Activated naive CD8-positive, alpha-beta T cell treated with anti-CD3 and anti-CD28 coated beads, Interleukin-2, amount 10 ng/mL, durations not matched to agents 7 days and 5 days (primary cell): ENCODE results near the gene COPB2. TPM values are rescaled to one million over a fixed set of nuclear protein-coding genes. Genes with fewer than 3 reads are reported as not detected.
A peak's percentile ranks its signal among the peaks of the same experiment; 100 is the strongest.
"Not testable (repeated sequence)": the region's sequence is repeated elsewhere in the genome, so short reads cannot be mapped to it uniquely, and the experiment has no call there.

ENCODE experiments used
- ATAC-seq: fragments of 150-1000 bp; cut with Tn5 transposase; one replicate; pipeline ENCODE4 v1.10.0; 2021; ENCODE audit warnings: low read depth, moderate library complexity
- POLR2A ChIA-PET: fragments of 350-600 bp; sonication (Branson Sonifier 250); formaldehyde crosslinking; loops from one replicate; lab custom pipeline; 2021; ENCODE audit warnings: antibody characterized with exemption; lab: Charles Lee
- DNase-seq: peaks from one replicate; pipeline ENCODE4 v3.0.0; 2021
- H3K27ac Mint-ChIP-seq: one replicate; pipeline ENCODE4 v1.8.0; 2022; ENCODE audit warnings: mild to moderate bottlenecking, mixed read lengths
- H3K27me3 Mint-ChIP-seq: one replicate; pipeline ENCODE4 v1.8.0; 2022; ENCODE audit warnings: mild to moderate bottlenecking, moderate library complexity, mixed read lengths
- H3K36me3 Mint-ChIP-seq: one replicate; pipeline ENCODE4 v1.8.0; 2021; ENCODE audit warnings: mild to moderate bottlenecking, mixed read lengths
- H3K4me1 Mint-ChIP-seq: one replicate; pipeline ENCODE4 v1.8.0; 2021; ENCODE audit warnings: mixed read lengths
- H3K4me3 Mint-ChIP-seq: one replicate; pipeline ENCODE4 v1.8.0; 2022; ENCODE audit warnings: mild to moderate bottlenecking, moderate library complexity, mixed read lengths
- H3K9me3 Mint-ChIP-seq: one replicate; pipeline ENCODE4 v1.8.0; 2021; ENCODE audit warnings: mixed read lengths
- total RNA-seq, 2 experiments: library from RNA; stranded (reverse); gene quantifications; one replicate each; pipeline ENCODE4 v1.2.3, GENCODE V29; 2021

The COPB2 gene
- total RNA-seq, 2 experiments from 2014 or later, result 83.0 to 86.9 TPM

GRCh38 chr3:139412891-139413290, 23.4 kb upstream of the COPB2 start:
- H3K4me1 Mint-ChIP-seq, H3K4me3 Mint-ChIP-seq, ATAC-seq, H3K27ac Mint-ChIP-seq, DNase-seq, H3K36me3 Mint-ChIP-seq, H3K27me3 Mint-ChIP-seq: not testable (repeated sequence)
- POLR2A ChIA-PET, result interaction anchor here (0.6 kb wide), 1 partner anchor 24 kb away, joined by 5 read pairs; no protein-coding TSS in a partner anchor
- peaks cover 21% of the 10 kb centered on the region for H3K9me3 Mint-ChIP-seq

DNA sequence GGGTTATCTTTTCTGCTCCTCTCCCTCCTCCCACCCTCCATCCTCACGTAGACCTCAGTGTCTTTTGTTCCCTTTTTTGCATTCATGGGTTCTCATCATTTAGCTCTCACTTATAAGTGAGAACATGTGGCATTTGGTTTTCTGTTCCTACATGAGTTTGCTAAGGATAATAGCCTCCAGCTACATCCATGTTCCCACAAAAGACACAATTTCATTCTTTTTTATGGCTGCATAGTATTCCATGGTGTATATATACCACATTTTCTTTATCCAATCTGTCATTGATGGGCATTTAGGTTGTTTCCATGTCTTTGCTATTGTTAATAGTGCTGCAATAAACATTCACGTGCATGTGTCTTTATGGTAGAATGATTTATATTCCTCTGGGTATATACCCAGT, 11.7 kb upstream of the COPB2 start:
- DNase-seq, H3K4me1 Mint-ChIP-seq, H3K27ac Mint-ChIP-seq, H3K36me3 Mint-ChIP-seq, POLR2A ChIA-PET, H3K27me3 Mint-ChIP-seq, ATAC-seq, H3K4me3 Mint-ChIP-seq: not testable (repeated sequence)
- peaks cover 12% of the 10 kb centered on the region for H3K9me3 Mint-ChIP-seq

DNA sequence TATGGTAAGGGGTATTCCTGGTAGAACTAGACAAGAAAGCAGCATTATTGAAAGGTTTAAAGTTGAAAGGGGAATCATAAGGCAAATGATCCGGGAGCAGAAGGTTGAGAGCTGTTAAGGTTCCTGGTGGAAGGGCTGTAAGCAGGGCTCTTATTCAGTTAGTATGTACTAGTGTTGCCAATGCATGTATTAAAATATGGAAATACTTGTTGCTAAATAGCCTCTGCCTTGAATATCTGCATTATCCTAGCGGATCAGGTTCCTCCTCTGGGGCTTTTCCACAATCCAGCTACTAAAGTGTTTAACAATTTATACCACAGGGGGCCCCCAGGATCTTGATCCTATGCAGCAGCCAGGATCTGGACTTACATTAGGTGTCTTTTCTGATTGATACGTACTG, 7.3 kb upstream of the COPB2 start:
- Mint-ChIP-seq H3K27me3 (no peaks in the 10 kb centered on the region), H3K36me3 (no peaks in the 10 kb centered on the region), H3K4me3 (no peak overlapping the region), H3K4me1 (peaks cover 7% of the 10 kb centered on the region), H3K9me3 (peaks cover 1% of the 10 kb centered on the region), H3K27ac (no peak overlapping the region)
- no peak for ATAC-seq
- POLR2A ChIA-PET, result no interaction called here
- no peak for DNase-seq

DNA sequence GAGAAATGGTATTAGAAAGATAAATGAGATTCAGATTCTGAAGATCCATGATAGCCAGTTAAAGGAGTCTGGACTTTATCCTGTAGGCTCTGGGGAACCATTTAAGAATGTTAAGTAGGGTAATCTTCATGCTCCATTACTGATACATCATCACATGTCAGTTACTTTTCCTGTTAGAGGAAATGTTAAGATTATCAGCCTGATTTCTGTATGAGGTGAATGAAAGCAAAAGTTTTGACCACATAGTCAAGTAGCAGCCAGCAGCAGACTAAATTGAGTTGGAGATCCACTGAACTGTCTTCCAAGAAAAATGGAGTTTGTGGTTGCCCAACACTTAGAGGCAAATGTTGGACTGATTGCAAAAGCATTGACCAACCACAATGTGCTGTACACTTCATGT, 4.7 kb upstream of the COPB2 start:
- H3K36me3 Mint-ChIP-seq, result no peaks in the 10 kb centered on the region
- no peaks in the 10 kb centered on the region for H3K27me3 Mint-ChIP-seq
- H3K9me3 Mint-ChIP-seq, result no peaks in the 10 kb centered on the region
- peaks cover 12% of the 10 kb centered on the region for H3K4me1 Mint-ChIP-seq
- POLR2A ChIA-PET, result no interaction called here
- DNase-seq, result no peak
- no peak for ATAC-seq
- no peak overlapping the region for H3K27ac Mint-ChIP-seq
- no peak overlapping the region for H3K4me3 Mint-ChIP-seq

DNA sequence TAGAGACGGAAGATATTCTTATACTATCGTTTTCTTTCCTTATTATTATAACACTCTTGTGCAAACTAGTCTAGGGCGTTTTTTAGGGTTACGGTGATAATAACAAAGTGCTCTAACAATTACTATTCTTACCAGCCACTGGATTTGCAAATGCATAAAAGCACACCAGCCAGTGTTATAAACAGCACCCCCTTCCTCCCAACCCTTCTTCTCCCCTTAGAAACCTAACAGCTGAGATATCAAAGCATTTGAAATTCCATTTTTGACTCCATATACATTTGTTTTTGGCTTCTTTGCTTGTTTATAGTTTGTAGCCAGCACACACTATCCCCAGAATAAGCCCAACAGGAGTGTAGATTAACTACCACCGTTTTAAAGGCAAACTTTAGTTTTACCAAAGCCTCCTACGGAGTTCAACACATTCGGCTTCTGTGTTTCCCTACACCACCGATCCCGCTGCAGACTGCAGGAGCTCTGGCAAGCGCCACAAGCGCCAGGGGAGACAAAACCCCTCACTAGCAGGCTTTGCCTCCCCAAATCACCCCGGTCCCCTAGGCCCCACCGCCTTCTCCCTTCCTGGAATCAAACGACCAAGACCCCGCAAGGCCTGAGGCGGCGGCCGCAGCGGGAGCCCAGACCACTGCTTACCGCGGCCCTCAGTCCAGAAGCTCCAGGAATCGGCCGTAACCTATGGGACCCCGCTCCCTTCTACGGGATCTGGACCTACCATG, 461 bp downstream of the COPB2 start:
- H3K4me1 Mint-ChIP-seq, result peaks cover 33% of the 10 kb centered on the region
- POLR2A ChIA-PET, result interaction anchor here (0.6 to 1.7 kb wide), 5 partner anchors 23 to 45 kb away, joined by 3 to 5 read pairs (median 3); partner anchors contain the start of gene MRPS22
- H3K27ac Mint-ChIP-seq, result peak overlapping the region; percentile 91
- no peaks in the 10 kb centered on the region for H3K27me3 Mint-ChIP-seq
- DNase-seq, result no peak
- peak overlapping the region; percentile 90 for H3K4me3 Mint-ChIP-seq
- no peaks in the 10 kb centered on the region for H3K9me3 Mint-ChIP-seq
- peak; percentile 38 for ATAC-seq
- peaks cover 4% of the 10 kb centered on the region for H3K36me3 Mint-ChIP-seq

- peak overlapping the region; percentile 90 for H3K4me3 Mint-ChIP-seq
- peaks cover 4% of the 10 kb centered on the region for H3K36me3 Mint-ChIP-seq
- no peaks in the 10 kb centered on the region for H3K9me3 Mint-ChIP-seq
- no peak overlapping the region for H3K27ac Mint-ChIP-seq
- no peaks in the 10 kb centered on the region for H3K27me3 Mint-ChIP-seq
- DNase-seq (no peak), ATAC-seq (no peak)
- POLR2A ChIA-PET, result interaction anchor here (0.7 kb wide), 1 partner anchor 24 kb away, joined by 5 read pairs; no protein-coding TSS in a partner anchor
- peaks cover 30% of the 10 kb centered on the region for H3K4me1 Mint-ChIP-seq
Observed at GRCh38 chr3:139388077-139388476, 1.4 kb downstream of the COPB2 start.

DNA sequence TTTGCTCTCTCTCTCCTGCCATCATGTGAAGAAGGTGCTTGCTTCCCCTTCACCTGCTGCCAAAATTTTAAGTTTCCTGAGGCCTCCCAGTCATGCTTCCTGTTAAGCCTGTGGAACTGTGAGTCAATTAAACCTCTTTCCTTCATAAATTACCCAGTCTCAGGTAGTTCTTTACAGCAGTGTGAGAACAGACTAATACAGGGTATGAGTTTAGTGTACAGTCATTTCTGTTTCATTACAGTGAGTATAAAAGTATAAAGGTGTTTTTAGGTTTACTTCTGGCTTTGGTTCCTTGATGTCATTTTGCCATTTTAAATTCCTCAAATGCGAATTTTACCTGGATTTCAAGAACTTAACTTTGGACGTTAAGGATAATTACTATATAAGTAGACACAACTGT, 7.2 kb downstream of the COPB2 start:
- H3K9me3 Mint-ChIP-seq, H3K27ac Mint-ChIP-seq, POLR2A ChIA-PET, H3K4me3 Mint-ChIP-seq, ATAC-seq, H3K27me3 Mint-ChIP-seq, DNase-seq: not testable (repeated sequence)
- Mint-ChIP-seq H3K36me3 (peaks cover 26% of the 10 kb centered on the region), H3K4me1 (peaks cover 24% of the 10 kb centered on the region)

DNA sequence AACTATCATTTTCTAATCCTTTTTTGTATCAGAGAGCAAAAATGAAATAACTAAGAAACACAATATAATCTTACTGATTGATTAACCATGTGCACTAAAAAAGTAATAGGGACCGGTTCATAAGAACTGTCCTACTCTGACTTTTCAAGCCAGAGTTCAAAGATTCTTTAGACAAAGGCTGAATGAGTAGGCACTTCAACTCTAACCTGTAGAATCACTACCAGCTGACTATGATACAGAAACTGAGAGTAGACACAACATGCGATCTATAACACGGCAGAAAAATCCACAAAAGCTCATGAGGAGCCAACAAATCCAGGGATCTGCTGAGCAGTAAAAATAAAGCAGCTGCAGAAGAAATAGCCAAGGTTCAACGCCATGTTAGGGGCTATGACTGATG, 8.9 kb downstream of the COPB2 start:
- DNase-seq (no peak), ATAC-seq (no peak)
- Mint-ChIP-seq H3K4me3 (no peak overlapping the region), H3K36me3 (peaks cover 26% of the 10 kb centered on the region), H3K9me3 (no peaks in the 10 kb centered on the region), H3K4me1 (peaks cover 13% of the 10 kb centered on the region), H3K27me3 (no peaks in the 10 kb centered on the region), H3K27ac (no peak overlapping the region)
- POLR2A ChIA-PET, result no interaction called here

GRCh38 chr3:139378587-139379241, 10.7 kb downstream of the COPB2 start:
- Mint-ChIP-seq H3K9me3 (no peaks in the 10 kb centered on the region), H3K27ac (no peak overlapping the region), H3K36me3 (peaks cover 27% of the 10 kb centered on the region), H3K27me3 (no peaks in the 10 kb centered on the region), H3K4me1 (peaks cover 13% of the 10 kb centered on the region), H3K4me3 (no peak overlapping the region)
- no peak for DNase-seq
- no peak for ATAC-seq
- POLR2A ChIA-PET, result no interaction called here

GRCh38 chr3:139377378-139377777, 12.1 kb downstream of the COPB2 start:
- H3K9me3 Mint-ChIP-seq, result no peaks in the 10 kb centered on the region
- no peak for ATAC-seq
- H3K36me3 Mint-ChIP-seq, result peaks cover 30% of the 10 kb centered on the region
- POLR2A ChIA-PET, result no interaction called here
- H3K4me3 Mint-ChIP-seq, result no peak overlapping the region
- H3K4me1 Mint-ChIP-seq, result peaks cover 9% of the 10 kb centered on the region
- H3K27ac Mint-ChIP-seq, result no peak overlapping the region
- H3K27me3 Mint-ChIP-seq, result no peaks in the 10 kb centered on the region
- DNase-seq, result no peak

DNA sequence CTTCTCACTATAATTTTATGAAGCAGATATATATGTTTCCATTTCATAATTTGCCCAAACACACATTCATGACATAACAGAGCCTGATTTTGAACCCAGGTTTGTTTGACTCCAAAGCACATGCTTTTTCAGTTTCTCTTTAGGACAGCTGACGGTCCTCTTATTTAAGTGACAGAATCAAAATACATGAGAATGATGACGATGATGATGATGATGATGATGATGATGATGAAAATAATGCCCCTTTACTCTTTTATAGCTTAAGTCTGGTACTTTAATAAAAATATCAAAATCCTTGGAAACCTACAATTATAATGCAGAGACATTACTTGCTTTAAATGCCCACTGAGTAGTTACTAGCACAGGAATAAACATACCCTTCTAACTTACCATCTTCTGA, 15.3 kb downstream of the COPB2 start:
- POLR2A ChIA-PET, result no interaction called here
- Mint-ChIP-seq H3K27me3 (no peaks in the 10 kb centered on the region), H3K9me3 (no peaks in the 10 kb centered on the region), H3K4me3 (no peak overlapping the region), H3K36me3 (peaks cover 23% of the 10 kb centered on the region), H3K27ac (no peak overlapping the region), H3K4me1 (no peaks in the 10 kb centered on the region)
- no peak for ATAC-seq
- DNase-seq, result no peak

GRCh38 chr3:139364549-139364948, 24.9 kb downstream of the COPB2 start:
- ATAC-seq (no peak), DNase-seq (no peak)
- Mint-ChIP-seq H3K27me3 (no peaks in the 10 kb centered on the region), H3K4me3 (no peak overlapping the region), H3K9me3 (no peaks in the 10 kb centered on the region), H3K36me3 (peaks cover 39% of the 10 kb centered on the region), H3K27ac (no peak overlapping the region), H3K4me1 (peaks cover 11% of the 10 kb centered on the region)
- POLR2A ChIA-PET, result no interaction called here

DNA sequence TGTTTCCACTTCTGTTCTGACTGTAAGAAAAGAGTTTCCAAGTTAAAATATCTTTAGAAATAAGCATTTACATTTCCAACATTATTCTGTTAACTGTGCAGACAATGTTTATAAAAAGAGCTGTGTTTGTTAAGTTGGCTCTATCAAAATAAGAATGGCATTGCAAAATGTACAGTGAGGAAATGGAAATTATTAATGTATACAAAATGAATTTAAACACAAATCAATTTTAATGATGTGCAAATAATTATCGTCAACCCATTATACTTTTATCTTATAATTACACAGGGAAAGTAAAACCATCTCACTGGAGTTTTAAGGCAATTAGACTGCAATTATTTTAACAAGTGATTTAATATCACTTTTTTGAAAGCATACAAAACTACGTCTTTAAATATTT, 28.2 kb downstream of the COPB2 start:
- peaks cover 34% of the 10 kb centered on the region for H3K36me3 Mint-ChIP-seq
- no peaks in the 10 kb centered on the region for H3K27me3 Mint-ChIP-seq
- H3K4me3 Mint-ChIP-seq, result no peak overlapping the region
- no peaks in the 10 kb centered on the region for H3K9me3 Mint-ChIP-seq
- peaks cover 13% of the 10 kb centered on the region for H3K4me1 Mint-ChIP-seq
- no peak for ATAC-seq
- H3K27ac Mint-ChIP-seq, result no peak overlapping the region
- POLR2A ChIA-PET, result no interaction called here
- no peak for DNase-seq
